Measurements from ENCODE around the gene PCDH9.

PCDH9 gene

GRCh38 chr13:67090856-67091255 lies 139.3 kb downstream of the PCDH9 start:
- Histone ChIP-seq H3K4me1 (ENCODE audit: low read depth, poor library complexity, severe bottlenecking) (no peaks in the 10 kb centered on the region), H3K79me2 (ENCODE audit: insufficient read depth, low read depth) (no peaks in the 10 kb centered on the region), H3K4me2 (no peak overlapping the region), H4K20me1 (ENCODE audit: insufficient read depth) (no peaks in the 10 kb centered on the region), H3K36me3 (ENCODE audit: insufficient read depth) (no peaks in the 10 kb centered on the region), H3K4me3 (IDR thresholded peaks at IDR 0.05; ENCODE audit: insufficient read depth, low read depth, low read length) (no peak overlapping the region), H3K9ac (no peak overlapping the region), H3K27ac (no peak overlapping the region), H3K27me3 (ENCODE audit: insufficient read depth, low read depth) (no peaks in the 10 kb centered on the region), H2AFZ (ENCODE audit: low read depth) (no peak overlapping the region)
- no peak for TF ChIP-seq CTCF (conservative IDR thresholded peaks at IDR 0.05; ENCODE audit: low read depth, low read length)

- no peaks in the 10 kb centered on the region for H3K36me3 ChIP-seq (ENCODE audit: insufficient read depth)
- no peaks in the 10 kb centered on the region for H3K4me1 ChIP-seq (ENCODE audit: low read depth, poor library complexity, severe bottlenecking)
- no peak overlapping the region for H3K4me3 ChIP-seq (IDR thresholded peaks at IDR 0.05; ENCODE audit: insufficient read depth, low read depth, low read length)
- H3K27me3 ChIP-seq (ENCODE audit: insufficient read depth, low read depth): no peaks in the 10 kb centered on the region
- no peak for TF ChIP-seq CTCF (conservative IDR thresholded peaks at IDR 0.05; ENCODE audit: low read depth, low read length)
- no peaks in the 10 kb centered on the region for H3K79me2 ChIP-seq (ENCODE audit: insufficient read depth, low read depth)
- H3K9ac ChIP-seq: no peak overlapping the region
- H4K20me1 ChIP-seq (ENCODE audit: insufficient read depth): no peaks in the 10 kb centered on the region
- H2AFZ ChIP-seq (ENCODE audit: low read depth): no peak overlapping the region
- H3K27ac ChIP-seq: no peak overlapping the region
- H3K4me2 ChIP-seq: no peak overlapping the region
Observed at GRCh38 chr13:67087527-67087926, 142.6 kb downstream of the PCDH9 start.

DNA sequence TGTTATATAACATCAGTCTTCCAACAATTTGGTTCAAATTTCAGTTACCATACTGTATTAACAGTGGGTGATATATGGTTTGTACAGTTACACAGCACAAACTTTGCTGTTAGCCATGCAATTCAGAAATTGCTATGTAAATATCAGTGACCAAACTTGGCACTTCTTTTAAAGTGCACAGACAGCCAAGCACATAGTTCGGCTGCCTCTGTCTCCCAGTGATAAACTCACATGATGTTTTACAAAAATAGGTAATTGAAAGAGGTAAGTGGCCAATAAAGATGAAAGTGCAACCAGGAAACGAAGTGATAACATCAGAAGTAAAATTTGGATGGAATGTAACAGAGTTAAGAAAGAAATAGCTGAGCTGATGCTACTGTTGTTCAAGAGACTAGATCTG lies 143.9 kb downstream of the PCDH9 start:
- Histone ChIP-seq H3K27me3 (ENCODE audit: insufficient read depth, low read depth) (no peaks in the 10 kb centered on the region), H3K79me2 (ENCODE audit: insufficient read depth, low read depth) (no peaks in the 10 kb centered on the region), H3K4me3 (IDR thresholded peaks at IDR 0.05; ENCODE audit: insufficient read depth, low read depth, low read length) (no peak overlapping the region), H3K4me1 (ENCODE audit: low read depth, poor library complexity, severe bottlenecking) (no peaks in the 10 kb centered on the region), H2AFZ (ENCODE audit: low read depth) (no peak overlapping the region), H3K4me2 (no peak overlapping the region), H3K9ac (no peak overlapping the region), H4K20me1 (ENCODE audit: insufficient read depth) (no peaks in the 10 kb centered on the region), H3K27ac (no peak overlapping the region), H3K36me3 (ENCODE audit: insufficient read depth) (no peaks in the 10 kb centered on the region)
- no peak for TF ChIP-seq CTCF (conservative IDR thresholded peaks at IDR 0.05; ENCODE audit: low read depth, low read length)

DNA sequence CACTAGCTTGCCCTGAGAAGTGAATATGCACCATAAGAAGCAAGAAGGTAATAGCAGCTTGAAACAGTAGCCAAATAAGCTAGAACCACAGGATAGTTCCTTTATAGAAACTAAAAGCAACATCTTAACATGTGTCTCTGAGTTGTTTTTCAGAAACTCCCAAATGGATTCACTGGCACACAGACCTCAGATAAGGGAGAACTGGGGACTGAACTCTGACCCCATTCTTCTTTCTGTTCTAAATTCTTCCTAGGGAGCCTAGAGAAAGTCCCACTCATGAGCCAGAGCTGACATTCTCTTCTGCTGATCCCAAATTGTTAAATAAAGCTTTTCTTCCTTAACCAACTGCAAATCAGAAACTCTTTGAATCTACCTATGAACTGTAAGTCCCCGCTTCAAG lies 146.1 kb downstream of the PCDH9 start:
- no peaks in the 10 kb centered on the region for H3K27me3 ChIP-seq (ENCODE audit: insufficient read depth, low read depth)
- no peak overlapping the region for H3K9ac ChIP-seq
- no peak overlapping the region for H3K4me2 ChIP-seq
- H3K27ac ChIP-seq: no peak overlapping the region
- no peak overlapping the region for H2AFZ ChIP-seq (ENCODE audit: low read depth)
- H3K79me2 ChIP-seq (ENCODE audit: insufficient read depth, low read depth): no peaks in the 10 kb centered on the region
- no peaks in the 10 kb centered on the region for H4K20me1 ChIP-seq (ENCODE audit: insufficient read depth)
- H3K36me3 ChIP-seq (ENCODE audit: insufficient read depth): no peaks in the 10 kb centered on the region
- no peak overlapping the region for H3K4me3 ChIP-seq (IDR thresholded peaks at IDR 0.05; ENCODE audit: insufficient read depth, low read depth, low read length)
- H3K4me1 ChIP-seq (ENCODE audit: low read depth, poor library complexity, severe bottlenecking): no peaks in the 10 kb centered on the region
- no peak for TF ChIP-seq CTCF (conservative IDR thresholded peaks at IDR 0.05; ENCODE audit: low read depth, low read length)

GRCh38 chr13:67083519-67083918 lies 146.6 kb downstream of the PCDH9 start:
- Histone ChIP-seq H3K79me2 (ENCODE audit: insufficient read depth, low read depth) (no peaks in the 10 kb centered on the region), H3K4me3 (IDR thresholded peaks at IDR 0.05; ENCODE audit: insufficient read depth, low read depth, low read length) (no peak overlapping the region), H3K4me1 (ENCODE audit: low read depth, poor library complexity, severe bottlenecking) (no peaks in the 10 kb centered on the region), H3K36me3 (ENCODE audit: insufficient read depth) (no peaks in the 10 kb centered on the region), H2AFZ (ENCODE audit: low read depth) (no peak overlapping the region), H3K9ac (no peak overlapping the region), H3K27me3 (ENCODE audit: insufficient read depth, low read depth) (no peaks in the 10 kb centered on the region), H4K20me1 (ENCODE audit: insufficient read depth) (no peaks in the 10 kb centered on the region), H3K4me2 (no peak overlapping the region), H3K27ac (no peak overlapping the region)
- TF ChIP-seq CTCF (conservative IDR thresholded peaks at IDR 0.05; ENCODE audit: low read depth, low read length): no peak

Measured in KMS-11 (cell line).